Stimulated activated CD4-positive, alpha-beta T cell treated with anti-CD3 and anti-CD28 coated beads, Interleukin-15, amount 100 ng/mL, for 48 hours (primary cell): ENCODE measurements around the gene TNFSF13.

ENCODE experiments used
- DNase-seq, 2 donors: peaks; one replicate each; pipeline ENCODE4 v3.0.0-alpha.2; 2020; ENCODE audit warnings: low read depth in 2 of 2

TNFSF13 gene

DNA sequence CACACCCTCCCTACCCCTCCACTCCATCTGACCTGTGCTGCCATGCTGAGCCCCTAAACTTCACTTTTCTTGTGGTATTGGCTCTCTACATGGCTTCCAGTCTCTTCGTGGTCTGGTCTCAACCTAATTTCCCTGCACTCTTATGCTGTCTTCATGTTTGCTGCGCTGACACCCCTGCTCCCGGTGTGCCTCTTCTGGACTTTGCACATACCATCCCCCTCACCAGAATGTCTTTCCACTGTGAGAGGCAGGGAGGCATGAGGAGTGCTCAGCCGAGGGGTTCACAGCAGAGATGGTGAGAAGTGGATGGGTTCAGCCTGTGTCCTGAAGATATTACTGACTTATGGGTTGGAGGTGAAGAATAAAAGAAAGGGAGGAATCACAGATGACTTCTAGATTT is 7.2 kb upstream of the TNFSF13 start:
- DNase-seq = no peak

DNA sequence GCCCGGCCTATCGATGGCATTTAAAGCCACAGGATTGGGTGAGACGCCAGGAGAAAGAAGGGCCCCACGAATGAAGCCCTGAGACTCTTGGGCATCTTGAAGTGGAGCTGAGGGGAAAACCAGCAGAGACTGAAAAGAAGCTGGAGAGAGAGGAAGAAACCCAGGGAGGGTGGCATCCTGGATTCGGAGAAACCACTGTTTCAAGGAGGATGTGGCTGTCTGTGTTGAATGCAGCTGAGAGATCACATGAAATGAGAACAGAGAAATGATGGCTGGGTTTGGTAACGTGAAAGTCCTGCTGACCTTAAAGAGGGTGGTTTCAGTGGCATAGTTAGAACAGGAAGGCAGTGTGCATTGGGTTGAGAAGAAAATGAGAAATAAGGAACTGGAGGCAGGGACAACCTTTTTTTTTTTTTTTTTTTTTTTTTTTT is 5.9 kb upstream of the TNFSF13 start:
- no peak for DNase-seq

DNA sequence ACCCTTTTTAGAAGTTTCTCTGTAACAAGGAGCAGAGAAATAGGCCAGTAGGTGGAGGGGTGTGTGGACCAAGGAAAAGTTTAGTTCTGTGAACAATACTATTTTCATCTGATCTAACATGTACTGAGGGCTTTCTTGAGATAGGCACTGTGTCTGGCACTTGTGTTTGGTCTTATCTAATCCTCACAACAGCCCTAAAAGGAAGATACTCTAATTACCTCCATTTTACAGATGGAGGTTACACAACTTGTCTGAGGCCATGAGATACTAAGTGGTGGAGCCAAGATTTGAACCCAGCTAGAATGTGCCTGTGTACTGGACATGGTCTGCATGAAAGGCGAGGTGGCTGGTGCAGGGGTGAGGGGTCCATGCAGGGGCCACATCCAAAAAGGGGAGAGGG is 5.2 kb upstream of the TNFSF13 start:
- no peak for DNase-seq

DNA sequence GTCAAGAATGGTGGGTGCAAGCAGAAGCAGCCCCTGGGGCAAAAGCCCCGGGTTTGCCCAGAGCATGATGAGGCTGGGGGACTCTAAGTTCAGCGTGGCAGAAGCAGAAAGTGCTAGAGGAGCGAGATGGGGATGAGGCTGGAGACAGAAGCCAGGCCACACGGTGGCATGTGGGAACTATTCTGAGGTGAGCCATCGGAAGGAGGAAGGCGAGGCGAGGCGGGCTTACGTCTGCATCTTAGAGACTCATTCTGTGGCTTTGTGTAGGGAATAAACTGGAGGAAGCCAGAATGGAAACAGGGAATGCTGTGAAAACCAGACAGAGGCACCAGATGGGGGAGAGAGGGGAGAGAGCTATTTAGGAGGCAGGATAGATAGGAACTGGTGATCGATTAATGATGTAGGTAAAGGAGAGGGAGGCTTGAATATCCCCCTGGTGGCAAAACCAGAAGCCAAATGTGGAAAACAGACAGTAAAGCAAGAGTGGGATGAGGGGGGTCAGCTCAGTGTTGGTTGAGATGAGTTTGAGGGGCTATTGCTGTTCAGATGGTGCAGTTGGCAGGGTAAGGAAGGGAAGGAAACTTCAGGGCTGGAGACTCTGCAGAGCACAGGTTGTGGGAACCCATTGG is 3.1 kb upstream of the TNFSF13 start:
- DNase-seq = no peak

DNA sequence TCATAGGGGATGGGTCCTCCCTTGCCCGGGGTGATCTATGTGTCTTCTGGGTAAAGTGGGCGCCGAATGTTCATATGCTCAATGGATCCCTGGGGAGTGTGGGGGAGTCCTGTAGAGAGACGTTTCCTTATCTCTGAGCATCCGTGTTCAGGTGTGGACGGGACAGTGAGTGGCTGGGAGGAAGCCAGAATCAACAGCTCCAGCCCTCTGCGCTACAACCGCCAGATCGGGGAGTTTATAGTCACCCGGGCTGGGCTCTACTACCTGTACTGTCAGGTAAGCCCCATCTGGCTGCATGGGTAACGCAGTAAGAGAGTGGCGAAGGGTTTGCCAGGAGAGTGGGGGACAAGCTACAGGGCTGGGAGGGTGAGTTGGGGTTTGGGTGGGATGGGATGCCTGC is 1.9 kb upstream of the TNFSF13 start:
- no peak for DNase-seq

DNA sequence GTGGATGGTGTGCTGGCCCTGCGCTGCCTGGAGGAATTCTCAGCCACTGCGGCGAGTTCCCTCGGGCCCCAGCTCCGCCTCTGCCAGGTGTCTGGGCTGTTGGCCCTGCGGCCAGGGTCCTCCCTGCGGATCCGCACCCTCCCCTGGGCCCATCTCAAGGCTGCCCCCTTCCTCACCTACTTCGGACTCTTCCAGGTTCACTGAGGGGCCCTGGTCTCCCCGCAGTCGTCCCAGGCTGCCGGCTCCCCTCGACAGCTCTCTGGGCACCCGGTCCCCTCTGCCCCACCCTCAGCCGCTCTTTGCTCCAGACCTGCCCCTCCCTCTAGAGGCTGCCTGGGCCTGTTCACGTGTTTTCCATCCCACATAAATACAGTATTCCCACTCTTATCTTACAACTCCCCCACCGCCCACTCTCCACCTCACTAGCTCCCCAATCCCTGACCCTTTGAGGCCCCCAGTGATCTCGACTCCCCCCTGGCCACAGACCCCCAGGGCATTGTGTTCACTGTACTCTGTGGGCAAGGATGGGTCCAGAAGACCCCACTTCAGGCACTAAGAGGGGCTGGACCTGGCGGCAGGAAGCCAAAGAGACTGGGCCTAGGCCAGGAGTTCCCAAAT is 1.3 kb upstream of the TNFSF13 start:
- DNase-seq = no peak

DNA sequence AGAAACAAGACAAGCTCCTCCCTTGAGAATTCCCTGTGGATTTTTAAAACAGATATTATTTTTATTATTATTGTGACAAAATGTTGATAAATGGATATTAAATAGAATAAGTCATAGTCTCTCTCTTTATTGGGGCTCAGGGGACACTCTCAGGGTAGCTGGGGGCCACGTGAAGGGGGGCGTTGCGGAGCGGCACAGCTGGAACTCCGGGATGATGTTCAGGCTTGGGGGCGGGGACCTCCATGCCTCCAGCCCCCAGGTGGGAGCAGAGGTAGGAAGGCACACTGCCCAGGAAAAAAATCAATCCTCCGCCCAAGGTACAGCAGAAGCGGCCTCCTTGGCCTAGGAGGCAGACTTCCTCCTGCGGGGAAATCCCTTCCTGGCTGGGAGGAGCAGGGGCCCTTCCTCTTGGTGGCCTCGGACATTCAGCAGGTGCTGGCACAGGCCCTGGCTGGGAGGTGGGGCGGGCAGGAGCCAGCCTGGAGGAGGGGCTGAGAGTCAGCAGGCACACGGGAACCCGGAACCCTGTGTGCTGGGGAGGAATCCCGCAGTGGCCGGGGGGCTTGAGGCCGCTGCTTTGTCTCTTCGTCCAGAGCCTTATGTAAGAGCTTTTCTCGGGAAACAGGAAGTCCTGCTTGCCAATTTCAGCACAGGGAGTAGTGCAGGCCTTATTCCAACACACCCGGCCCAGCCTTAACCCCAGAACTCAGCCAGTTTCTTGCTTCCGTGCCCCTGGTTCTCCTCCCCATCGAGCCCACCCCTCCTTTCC is 591 bp upstream of the TNFSF13 start:
- no peak for DNase-seq

DNA sequence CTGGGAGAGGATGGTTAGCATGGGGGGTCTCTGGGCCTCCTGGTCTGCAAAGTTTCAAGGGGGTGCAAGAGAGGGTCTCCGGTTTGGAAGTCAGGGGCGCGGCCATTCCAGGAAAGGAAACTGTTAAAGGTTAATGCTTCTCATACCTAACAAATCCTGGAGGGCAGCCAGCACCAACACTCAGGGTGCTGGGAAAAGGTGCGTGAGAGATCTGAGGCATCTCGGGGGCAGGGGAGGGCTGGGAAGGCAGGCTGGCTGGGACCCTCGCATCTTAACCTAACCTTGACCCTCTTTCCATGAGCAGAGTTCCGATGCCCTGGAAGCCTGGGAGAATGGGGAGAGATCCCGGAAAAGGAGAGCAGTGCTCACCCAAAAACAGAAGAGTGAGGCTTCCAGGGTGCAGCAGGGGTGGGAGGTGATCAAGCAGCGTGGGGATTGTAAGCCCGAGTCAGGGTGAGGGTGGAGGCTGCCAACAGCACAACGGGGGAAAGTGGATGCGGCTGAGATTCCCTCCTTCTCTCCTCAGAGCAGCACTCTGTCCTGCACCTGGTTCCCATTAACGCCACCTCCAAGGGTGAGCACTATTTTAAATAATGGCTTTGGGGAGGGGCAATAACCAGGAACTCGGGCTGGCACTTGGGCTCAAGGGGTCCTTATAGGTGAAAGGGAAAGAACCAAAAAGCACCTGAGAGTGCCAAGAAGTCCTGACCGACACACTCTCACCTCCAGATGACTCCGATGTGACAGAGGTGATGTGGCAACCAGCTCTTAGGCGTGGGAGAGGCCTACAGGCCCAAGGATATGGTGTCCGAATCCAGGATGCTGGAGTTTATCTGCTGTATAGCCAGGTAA is 996 bp downstream of the TNFSF13 start:
- no peak for DNase-seq

DNA sequence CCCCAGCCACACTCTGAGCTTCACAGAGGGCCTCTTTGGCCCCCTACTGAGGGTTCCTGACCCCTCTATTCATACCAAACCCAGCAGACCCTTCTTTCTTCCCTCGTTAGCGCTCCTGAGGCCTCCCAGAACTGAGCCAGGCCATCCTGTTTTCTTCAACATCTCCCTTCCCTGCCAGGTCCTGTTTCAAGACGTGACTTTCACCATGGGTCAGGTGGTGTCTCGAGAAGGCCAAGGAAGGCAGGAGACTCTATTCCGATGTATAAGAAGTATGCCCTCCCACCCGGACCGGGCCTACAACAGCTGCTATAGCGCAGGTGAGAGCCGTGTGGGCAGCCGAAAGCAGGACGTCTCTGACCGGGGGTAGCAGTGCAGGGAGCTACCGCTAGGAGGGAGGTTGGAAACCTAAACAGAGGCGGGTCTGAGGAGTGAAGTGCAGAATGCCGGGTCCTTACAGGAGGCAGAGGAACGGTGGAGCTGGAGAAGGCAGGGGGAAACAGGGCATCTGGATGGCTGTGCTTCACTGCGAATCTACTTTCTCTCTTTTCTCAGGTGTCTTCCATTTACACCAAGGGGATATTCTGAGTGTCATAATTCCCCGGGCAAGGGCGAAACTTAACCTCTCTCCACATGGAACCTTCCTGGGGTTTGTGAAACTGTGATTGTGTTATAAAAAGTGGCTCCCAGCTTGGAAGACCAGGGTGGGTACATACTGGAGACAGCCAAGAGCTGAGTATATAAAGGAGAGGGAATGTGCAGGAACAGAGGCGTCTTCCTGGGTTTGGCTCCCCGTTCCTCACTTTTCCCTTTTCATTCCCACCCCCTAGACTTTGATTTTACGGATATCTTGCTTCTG is 1.9 kb downstream of the TNFSF13 start:
- peak in 1 of 2 donors; percentile 51 for DNase-seq

DNA sequence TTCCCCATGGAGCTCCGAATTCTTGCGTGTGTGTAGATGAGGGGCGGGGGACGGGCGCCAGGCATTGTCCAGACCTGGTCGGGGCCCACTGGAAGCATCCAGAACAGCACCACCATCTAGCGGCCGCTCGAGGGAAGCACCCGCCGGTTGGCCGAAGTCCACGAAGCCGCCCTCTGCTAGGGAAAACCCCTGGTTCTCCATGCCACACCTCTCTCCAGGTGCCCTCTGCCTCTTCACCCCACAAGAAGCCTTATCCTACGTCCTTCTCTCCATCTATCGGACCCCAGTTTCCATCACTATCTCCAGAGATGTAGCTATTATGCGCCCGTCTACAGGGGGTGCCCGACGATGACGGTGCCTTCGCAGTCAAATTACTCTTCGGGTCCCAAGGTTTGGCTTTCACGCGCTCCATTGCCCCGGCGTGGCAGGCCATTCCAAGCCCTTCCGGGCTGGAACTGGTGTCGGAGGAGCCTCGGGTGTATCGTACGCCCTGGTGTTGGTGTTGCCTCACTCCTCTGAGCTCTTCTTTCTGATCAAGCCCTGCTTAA is 2.6 kb downstream of the TNFSF13 start:
- DNase-seq = peak; percentile 77 to 81

DNA sequence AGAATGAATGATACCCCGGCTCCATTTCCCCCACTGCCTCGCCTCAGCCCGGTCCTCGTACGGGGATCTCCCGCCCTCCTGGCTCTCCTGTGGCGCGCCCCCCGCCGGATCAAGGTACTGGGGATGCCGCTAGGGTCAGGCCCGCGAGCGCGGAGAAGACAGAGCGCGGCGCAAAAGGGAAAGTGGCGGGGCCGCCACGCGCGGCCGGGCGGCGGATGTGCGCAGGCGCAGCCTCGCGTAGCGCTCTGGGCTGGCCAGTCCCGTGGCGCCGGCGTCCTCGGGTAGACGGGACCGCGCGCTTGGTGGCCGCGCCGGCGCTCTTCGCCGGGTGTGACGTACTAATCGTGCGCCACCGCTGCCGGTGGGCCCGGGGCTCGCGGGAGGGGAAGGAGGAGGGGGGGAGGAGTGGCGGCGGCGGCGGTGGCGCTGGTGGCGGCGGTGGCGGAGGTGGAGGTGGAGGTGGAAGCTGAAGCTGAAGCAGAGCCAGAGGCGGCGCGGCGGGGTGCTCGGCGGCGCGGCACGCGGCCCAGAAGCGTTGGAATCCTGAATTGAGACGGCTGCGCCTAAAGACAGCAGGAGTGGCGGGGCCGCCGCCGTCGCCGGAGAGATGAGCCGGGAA is 3.1 kb downstream of the TNFSF13 start, which contains the start of gene SENP3:
Gene SENP3, plus strand, starts transcription at position 331 of the 619 bp plus-strand sequence. CDS start 1,158 bp downstream, outside the sequence.
- peak; percentile 83 to 87 for DNase-seq

DNA sequence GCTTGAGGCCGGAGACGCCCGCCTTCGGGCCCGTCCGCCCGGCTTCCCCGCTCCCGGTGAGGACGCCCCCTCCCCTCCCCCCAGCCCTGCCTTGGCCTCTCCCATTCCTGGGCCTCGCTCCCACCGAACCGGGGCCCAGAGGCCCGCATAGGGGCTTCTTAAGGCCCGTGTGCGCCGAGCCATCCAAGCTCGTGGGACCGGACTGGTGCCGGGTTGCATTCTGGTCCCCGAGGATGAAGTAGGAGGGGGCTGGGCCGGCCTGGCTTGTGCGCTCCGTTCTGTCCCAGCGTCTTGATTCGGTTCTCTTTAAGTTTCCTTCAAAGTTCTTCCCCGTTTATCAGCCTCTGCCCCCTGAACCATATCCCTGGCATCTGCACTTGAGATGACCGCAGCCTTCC is 3.7 kb downstream of the TNFSF13 start:
- no peak for DNase-seq

DNA sequence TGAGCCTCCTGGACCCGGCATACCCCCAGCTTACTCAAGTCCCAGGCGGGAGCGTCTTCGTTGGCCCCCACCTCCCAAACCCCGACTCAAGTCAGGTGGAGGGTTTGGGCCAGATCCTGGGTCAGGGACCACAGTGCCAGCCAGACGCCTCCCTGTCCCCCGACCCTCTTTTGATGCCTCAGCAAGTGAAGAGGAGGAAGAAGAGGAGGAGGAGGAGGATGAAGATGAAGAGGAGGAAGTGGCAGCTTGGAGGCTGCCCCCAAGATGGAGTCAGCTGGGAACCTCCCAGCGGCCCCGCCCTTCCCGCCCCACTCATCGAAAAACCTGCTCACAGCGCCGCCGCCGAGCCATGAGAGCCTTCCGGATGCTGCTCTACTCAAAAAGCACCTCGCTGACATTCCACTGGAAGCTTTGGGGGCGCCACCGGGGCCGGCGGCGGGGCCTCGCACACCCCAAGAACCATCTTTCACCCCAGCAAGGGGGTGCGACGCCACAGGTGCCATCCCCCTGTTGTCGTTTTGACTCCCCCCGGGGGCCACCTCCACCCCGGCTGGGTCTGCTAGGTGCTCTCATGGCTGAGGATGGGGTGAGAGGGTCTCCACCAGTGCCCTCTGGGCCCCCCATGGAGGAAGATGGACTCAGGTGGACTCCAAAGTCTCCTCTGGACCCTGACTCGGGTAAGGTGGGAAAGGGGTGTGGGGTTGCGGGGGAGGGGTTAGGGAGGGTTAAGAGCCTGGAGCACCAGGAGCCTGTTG is 4.7 kb downstream of the TNFSF13 start:
- no peak for DNase-seq

DNA sequence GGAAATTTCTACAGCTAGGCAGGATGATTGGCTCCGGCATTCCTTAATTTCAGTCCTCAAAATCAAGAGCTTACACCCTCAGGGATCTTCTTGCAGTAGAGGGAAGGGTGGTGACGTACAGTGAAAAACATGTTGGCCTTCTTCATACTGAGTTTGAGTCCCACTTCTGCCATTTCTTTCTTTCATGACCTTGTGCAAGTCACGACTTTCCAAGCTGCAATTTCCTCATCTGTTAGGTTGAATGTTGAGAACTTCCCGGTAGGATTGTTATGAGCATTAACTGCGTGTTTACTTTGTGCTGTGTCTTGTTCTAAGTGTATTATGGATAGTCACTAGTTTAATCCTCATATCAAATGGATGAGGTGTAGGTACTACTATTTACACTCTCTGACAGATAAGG is 11.0 kb downstream of the TNFSF13 start:
- DNase-seq = no peak

DNA sequence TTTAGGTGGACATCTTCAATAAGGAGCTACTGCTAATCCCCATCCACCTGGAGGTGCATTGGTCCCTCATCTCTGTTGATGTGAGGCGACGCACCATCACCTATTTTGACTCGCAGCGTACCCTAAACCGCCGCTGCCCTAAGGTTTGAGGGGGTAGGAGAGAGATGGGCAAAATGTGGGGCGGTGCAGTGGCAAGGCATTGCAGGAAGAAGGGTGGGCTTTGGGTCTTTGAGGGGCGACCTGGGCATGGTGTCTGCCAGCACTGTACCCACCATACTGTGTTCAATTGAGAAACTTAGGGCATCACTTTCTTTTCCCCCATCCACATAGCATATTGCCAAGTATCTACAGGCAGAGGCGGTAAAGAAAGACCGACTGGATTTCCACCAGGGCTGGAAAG is 11.8 kb downstream of the TNFSF13 start:
- DNase-seq = no peak

DNA sequence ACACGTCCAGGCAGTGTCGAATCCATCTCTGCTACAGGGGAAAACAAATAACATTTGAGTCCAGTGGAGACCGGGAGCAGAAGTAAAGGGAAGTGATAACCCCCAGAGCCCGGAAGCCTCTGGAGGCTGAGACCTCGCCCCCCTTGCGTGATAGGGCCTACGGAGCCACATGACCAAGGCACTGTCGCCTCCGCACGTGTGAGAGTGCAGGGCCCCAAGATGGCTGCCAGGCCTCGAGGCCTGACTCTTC is 13.7 kb downstream of the TNFSF13 start:
- DNase-seq = peak in 1 of 2 donors; percentile 99

DNA sequence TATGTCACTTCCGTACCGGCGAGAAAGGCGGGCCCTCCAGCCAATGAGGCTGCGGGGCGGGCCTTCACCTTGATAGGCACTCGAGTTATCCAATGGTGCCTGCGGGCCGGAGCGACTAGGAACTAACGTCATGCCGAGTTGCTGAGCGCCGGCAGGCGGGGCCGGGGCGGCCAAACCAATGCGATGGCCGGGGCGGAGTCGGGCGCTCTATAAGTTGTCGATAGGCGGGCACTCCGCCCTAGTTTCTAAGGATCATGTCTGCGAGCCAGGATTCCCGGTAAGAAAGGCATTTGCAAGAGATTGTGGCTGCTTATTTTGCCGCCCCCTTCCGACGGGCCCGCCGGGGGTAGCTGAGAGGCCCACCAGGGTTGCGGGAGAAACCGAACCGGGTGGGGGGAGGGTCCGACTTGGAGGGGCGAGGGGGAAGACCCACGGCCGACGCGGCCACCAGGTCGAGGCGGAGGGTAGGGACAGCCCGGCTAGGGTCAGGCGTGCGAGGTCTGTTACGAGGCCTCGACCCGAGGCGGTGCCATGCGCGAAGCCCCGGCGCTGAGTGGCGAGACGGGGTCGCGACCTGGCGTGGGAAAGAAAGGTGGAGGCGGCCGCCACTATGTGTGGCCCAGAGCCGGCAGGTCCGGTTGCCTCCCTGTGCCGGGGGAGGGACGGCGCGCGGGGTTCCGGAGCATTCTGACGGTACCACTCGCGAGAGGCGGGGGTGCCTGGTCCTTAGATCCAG is 14.2 kb downstream of the TNFSF13 start:
- peak in 1 of 2 donors; percentile 100 for DNase-seq

DNA sequence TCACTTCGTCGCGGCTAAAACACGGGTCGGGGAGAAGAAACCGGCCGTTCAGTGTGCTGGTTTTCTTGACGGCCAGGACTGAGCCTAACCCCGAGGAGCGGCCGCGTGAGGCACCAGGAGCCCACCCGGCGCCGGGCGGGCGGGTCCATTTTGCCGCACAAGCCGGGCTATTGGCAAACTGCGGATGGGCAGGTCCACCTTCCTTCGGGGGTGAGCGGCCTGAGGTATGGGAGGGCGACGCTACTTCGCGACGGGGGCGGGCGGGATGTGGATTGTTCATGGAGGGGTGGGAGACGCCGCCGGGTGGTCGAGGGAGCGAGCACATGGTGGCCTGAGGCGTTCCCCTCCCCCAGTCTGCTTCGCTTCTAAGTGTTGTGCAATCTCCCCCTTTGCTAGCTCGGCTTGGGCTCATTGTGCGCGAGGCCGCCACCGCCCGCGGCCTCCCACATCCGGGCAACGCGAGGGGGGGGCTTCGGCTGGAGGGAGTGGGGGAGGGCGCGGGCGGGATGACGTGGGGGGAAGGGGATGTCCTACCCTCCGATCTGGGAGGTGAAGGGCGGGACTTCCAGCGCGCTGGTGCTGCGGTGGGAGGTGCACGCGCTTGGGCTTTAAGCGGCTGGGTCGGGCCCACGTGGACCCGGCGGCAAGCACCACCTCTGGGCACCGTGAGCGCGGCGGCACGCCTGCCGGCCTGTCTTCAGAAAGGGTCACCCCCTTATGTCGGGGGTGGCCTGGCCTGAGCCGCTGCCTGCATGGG is 15.0 kb downstream of the TNFSF13 start:
- peak; percentile 85 to 86 for DNase-seq
